Nephron (organoid): ENCODE measurements around the gene ATG12.
A peak's percentile ranks its signal among the peaks of the same experiment; 100 is the strongest.

ENCODE experiments used
- H3K27ac Mint-ChIP-seq, 3 experiments: 2 replicates each; pipeline ENCODE4 v1.8.0; 2020; ENCODE audit warnings: mixed read lengths in 3 of 3, mild to moderate bottlenecking in 2 of 3, moderate library complexity in 1 of 3
- H3K27me3 Mint-ChIP-seq: 2 replicates; pipeline ENCODE4 v1.8.0; 2021; ENCODE audit warnings: low read depth, mild to moderate bottlenecking, moderate library complexity, mixed read lengths
- H3K36me3 Mint-ChIP-seq: 2 replicates; pipeline ENCODE4 v1.8.0; 2020; ENCODE audit warnings: low read depth, mixed read lengths
- H3K4me1 Mint-ChIP-seq: 2 replicates; pipeline ENCODE4 v1.8.0; 2020; ENCODE audit warnings: mixed read lengths
- H3K4me3 Mint-ChIP-seq, 3 experiments: 2 replicates each; pipeline ENCODE4 v1.8.0; 2020; ENCODE audit warnings: mild to moderate bottlenecking in 3 of 3, mixed read lengths in 3 of 3, moderate library complexity in 2 of 3
- H3K9me3 Mint-ChIP-seq: 2 replicates; pipeline ENCODE4 v1.8.0; 2020; ENCODE audit warnings: mixed read lengths
- CTCF ChIP-seq, 3 experiments: fragments of 200-600 bp; sonication (generic); IDR thresholded peaks; one replicate each; pipeline ENCODE4 v1.5.0; 2021; ENCODE audit warnings: antibody characterized with exemption in 3 of 3; ENCODE audit not compliant: unreplicated experiment in 3 of 3

Gene ATG12

GRCh38 chr5:115796656-115797055 is 44.7 kb downstream of the ATG12 start:
- TF ChIP-seq CTCF (IDR thresholded peaks at IDR 0.05; ENCODE audit: unreplicated experiment in 3 of 3): no peak
- Mint-ChIP-seq H3K4me1 (peaks cover 6% of the 10 kb centered on the region), H3K4me3 (no peak overlapping the region), H3K36me3 (no peaks in the 10 kb centered on the region), H3K27ac (no peak overlapping the region), H3K27me3 (peaks cover 11% of the 10 kb centered on the region), H3K9me3 (no peaks in the 10 kb centered on the region)

- H3K4me3 Mint-ChIP-seq: no peak overlapping the region
- no peak for TF ChIP-seq CTCF (IDR thresholded peaks at IDR 0.05; ENCODE audit: unreplicated experiment in 3 of 3)
- H3K27me3 Mint-ChIP-seq: peaks cover 11% of the 10 kb centered on the region
- H3K36me3 Mint-ChIP-seq: no peaks in the 10 kb centered on the region
- no peaks in the 10 kb centered on the region for H3K9me3 Mint-ChIP-seq
- H3K4me1 Mint-ChIP-seq: peaks cover 6% of the 10 kb centered on the region
- H3K27ac Mint-ChIP-seq: no peak overlapping the region
Measured at GRCh38 chr5:115795700-115796099, 45.7 kb downstream of the ATG12 start.

GRCh38 chr5:115788440-115788839 is 52.9 kb downstream of the ATG12 start:
- no peak overlapping the region for H3K4me3 Mint-ChIP-seq
- TF ChIP-seq CTCF (IDR thresholded peaks at IDR 0.05; ENCODE audit: unreplicated experiment in 3 of 3): no peak
- no peaks in the 10 kb centered on the region for H3K36me3 Mint-ChIP-seq
- no peaks in the 10 kb centered on the region for H3K9me3 Mint-ChIP-seq
- H3K27ac Mint-ChIP-seq: no peak overlapping the region
- peaks cover 12% of the 10 kb centered on the region for H3K27me3 Mint-ChIP-seq
- H3K4me1 Mint-ChIP-seq: peaks cover 28% of the 10 kb centered on the region

- Mint-ChIP-seq H3K27ac (no peak overlapping the region), H3K27me3 (peaks cover 3% of the 10 kb centered on the region)
- TF ChIP-seq CTCF (IDR thresholded peaks at IDR 0.05; ENCODE audit: unreplicated experiment in 3 of 3): no peak
Measured at GRCh38 chr5:115787426-115787825, 53.9 kb downstream of the ATG12 start.

GRCh38 chr5:115785381-115786065 is 55.8 kb downstream of the ATG12 start:
- Mint-ChIP-seq H3K4me3 (peak overlapping the region in 2 of 3 experiments; percentile 9 to 27), H3K36me3 (no peaks in the 10 kb centered on the region), H3K27me3 (peaks cover 3% of the 10 kb centered on the region), H3K4me1 (peaks cover 22% of the 10 kb centered on the region), H3K9me3 (no peaks in the 10 kb centered on the region), H3K27ac (peak overlapping the region; percentile 27 to 83 (median 76))
- no peak for TF ChIP-seq CTCF (IDR thresholded peaks at IDR 0.05; ENCODE audit: unreplicated experiment in 3 of 3)

More at GRCh38 chr5:115787426-115787825, 53.9 kb downstream of the ATG12 start:
- no peaks in the 10 kb centered on the region for H3K36me3 Mint-ChIP-seq
- peaks cover 22% of the 10 kb centered on the region for H3K4me1 Mint-ChIP-seq
- H3K9me3 Mint-ChIP-seq: no peaks in the 10 kb centered on the region
- H3K4me3 Mint-ChIP-seq: no peak overlapping the region

- peaks cover 21% of the 10 kb centered on the region for H3K4me1 Mint-ChIP-seq
- no peak overlapping the region for H3K27ac Mint-ChIP-seq
- H3K27me3 Mint-ChIP-seq: no peaks in the 10 kb centered on the region
- no peaks in the 10 kb centered on the region for H3K9me3 Mint-ChIP-seq
- no peaks in the 10 kb centered on the region for H3K36me3 Mint-ChIP-seq
- H3K4me3 Mint-ChIP-seq: no peak overlapping the region
- TF ChIP-seq CTCF (IDR thresholded peaks at IDR 0.05; ENCODE audit: unreplicated experiment in 3 of 3): no peak
Measured at GRCh38 chr5:115778417-115778816, 62.9 kb downstream of the ATG12 start.
